ENCODE measurements around the gene ABCC1. TPM values are rescaled to one million over a fixed set of nuclear protein-coding genes. Genes with fewer than 3 reads are reported as not detected.

Gene ABCC1
- total RNA-seq, 1 donor from 2014 or later = 8.2 TPM

Other genes starting within 250 kb of the ABCC1 start
- gene MYH11, start 92.6 kb upstream of the ABCC1 start, total RNA-seq = 1.2 TPM
- gene CEP20, start 61.0 kb upstream of the ABCC1 start, total RNA-seq = 44.8 TPM

All from frontal cortex (tissue), 1 donor.